Measurements from ENCODE around the gene OSBPL8. TPM values are rescaled to one million over a fixed set of nuclear protein-coding genes. Genes with fewer than 3 reads are reported as not detected.

OSBPL8 gene
- total and polyA plus RNA-seq, 2 donors (not counting 1 experiment from before 2014, with no cell fraction given): 11.1 to 112 TPM

DNA sequence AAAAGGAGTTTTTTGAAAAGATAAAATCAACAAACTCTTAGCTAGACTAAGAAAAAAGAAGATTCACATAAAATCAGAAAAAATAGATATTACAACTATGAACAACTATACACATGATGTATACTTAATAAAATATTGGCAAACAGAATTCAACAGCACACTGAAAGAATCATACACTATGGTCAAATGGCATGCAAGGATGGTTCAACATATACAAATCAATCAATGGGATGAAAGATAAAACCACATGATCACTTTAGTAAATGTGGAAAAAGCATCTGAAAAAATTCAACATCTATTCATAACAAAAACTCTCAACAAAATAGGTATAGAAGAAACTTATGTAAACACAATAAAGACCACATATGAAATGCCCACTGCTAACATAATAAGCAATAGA is 126.8 kb downstream of the OSBPL8 start:
- H3K4me2 ChIP-seq (replicated peaks; ENCODE audit: low read depth, low read length, poor library complexity, severe bottlenecking): no peak overlapping the region
- H3K27ac ChIP-seq (ENCODE audit: low read length in 2 of 2): no peak overlapping the region
- H3K27ac Mint-ChIP-seq: no peak overlapping the region
- H3K4me3 Mint-ChIP-seq: no peak overlapping the region
- TF ChIP-seq EZH2 (IDR thresholded peaks at IDR 0.05; ENCODE audit: borderline replicate concordance, insufficient read depth, low read depth, low read length, poor library complexity, severe bottlenecking) (no peak), CTCF (IDR thresholded peaks at IDR 0.05) (no peak)
- H3K27me3 ChIP-seq (replicated peaks in 1 of 4; ENCODE audit: control extremely low read depth in 1 of 4, control insufficient read depth in 3 of 4, insufficient read depth in 4 of 4, low read length in 3 of 4): no peaks in the 10 kb centered on the region
- H3K9me3 Mint-ChIP-seq (ENCODE audit: insufficient read depth): peaks cover 18% of the 10 kb centered on the region
- peaks cover 29% of the 10 kb centered on the region for H4K20me1 ChIP-seq (ENCODE audit: control insufficient read depth, insufficient read depth, low read length, poor library complexity, severe bottlenecking)
- CTCF ChIA-PET: no interaction called here
- H3K36me3 ChIP-seq (replicated peaks in 1 of 2; ENCODE audit: control extremely low read depth in 1 of 2, control insufficient read depth in 1 of 2, extremely low read depth in 1 of 2, insufficient read depth in 2 of 2, low read length in 1 of 2): peaks cover 0 to 5% of the 10 kb centered on the region in 2 experiments
- no peak overlapping the region for H2AFZ ChIP-seq (ENCODE audit: insufficient read depth, low read depth, low read length, poor library complexity, severe bottlenecking)
- peaks cover 15% of the 10 kb centered on the region for H3K4me1 Mint-ChIP-seq
- peaks cover 7 to 19% (median 9%) of the 10 kb centered on the region in 3 donors for H3K9me3 ChIP-seq (ENCODE audit: control extremely low read depth in 1 of 3, control insufficient read depth in 2 of 3, insufficient read depth in 1 of 3, low read length in 2 of 3)
- no peaks in the 10 kb centered on the region for H3K4me1 ChIP-seq (ENCODE audit: control insufficient read depth in 2 of 2, insufficient read depth in 2 of 2, low read length in 2 of 2)
- H3K79me2 ChIP-seq (ENCODE audit: control insufficient read depth, insufficient read depth, low read length): peaks cover 92% of the 10 kb centered on the region
- no peak overlapping the region for H3K4me3 ChIP-seq (ENCODE audit: control extremely low read depth in 1 of 5, extremely low read depth in 1 of 5, insufficient read depth in 1 of 5, low read depth in 2 of 5, low read length in 4 of 5)
- intact Hi-C loops (cut with micrococcal nuclease): no loop called here
- POLR2A ChIA-PET: no interaction called here
- H3K9ac ChIP-seq (ENCODE audit: low read length): no peak overlapping the region
- ATAC-seq (ENCODE audit: low read depth) (no peak), DNase-seq (no peak)
- H3K27me3 Mint-ChIP-seq: no peaks in the 10 kb centered on the region

- Histone ChIP-seq H3K36me3 (replicated peaks in 1 of 2; ENCODE audit: control extremely low read depth in 1 of 2, control insufficient read depth in 1 of 2, extremely low read depth in 1 of 2, insufficient read depth in 2 of 2, low read length in 1 of 2) (peaks cover 0 to 2% of the 10 kb centered on the region in 2 experiments), H3K9ac (ENCODE audit: low read length) (no peak overlapping the region), H3K9me3 (ENCODE audit: control extremely low read depth in 1 of 3, control insufficient read depth in 2 of 3, insufficient read depth in 1 of 3, low read length in 2 of 3) (peaks cover 8 to 36% (median 10%) of the 10 kb centered on the region in 3 donors), H3K4me2 (replicated peaks; ENCODE audit: low read depth, low read length, poor library complexity, severe bottlenecking) (no peak overlapping the region), H3K4me3 (ENCODE audit: control extremely low read depth in 1 of 5, extremely low read depth in 1 of 5, insufficient read depth in 1 of 5, low read depth in 2 of 5, low read length in 4 of 5) (no peak overlapping the region), H3K27me3 (replicated peaks in 1 of 4; ENCODE audit: control extremely low read depth in 1 of 4, control insufficient read depth in 3 of 4, insufficient read depth in 4 of 4, low read length in 3 of 4) (no peaks in the 10 kb centered on the region), H3K79me2 (ENCODE audit: control insufficient read depth, insufficient read depth, low read length) (peaks cover 88% of the 10 kb centered on the region), H4K20me1 (ENCODE audit: control insufficient read depth, insufficient read depth, low read length, poor library complexity, severe bottlenecking) (peaks cover 33% of the 10 kb centered on the region), H2AFZ (ENCODE audit: insufficient read depth, low read depth, low read length, poor library complexity, severe bottlenecking) (no peak overlapping the region), H3K4me1 (ENCODE audit: control insufficient read depth in 2 of 2, insufficient read depth in 2 of 2, low read length in 2 of 2) (no peaks in the 10 kb centered on the region), H3K27ac (ENCODE audit: low read length in 2 of 2) (no peak overlapping the region)
- Mint-ChIP-seq H3K4me3 (no peak overlapping the region), H3K27ac (no peak overlapping the region), H3K27me3 (no peaks in the 10 kb centered on the region), H3K9me3 (ENCODE audit: insufficient read depth) (peaks cover 20% of the 10 kb centered on the region), H3K4me1 (peaks cover 15% of the 10 kb centered on the region)
- DNase-seq (no peak), ATAC-seq (ENCODE audit: low read depth) (no peak)
- ChIA-PET POLR2A (no interaction called here), CTCF (no interaction called here)
- no peak for TF ChIP-seq CTCF (IDR thresholded peaks at IDR 0.05)
- no peak for TF ChIP-seq EZH2 (IDR thresholded peaks at IDR 0.05; ENCODE audit: borderline replicate concordance, insufficient read depth, low read depth, low read length, poor library complexity, severe bottlenecking)
- intact Hi-C loops (cut with micrococcal nuclease): no loop called here
Observed at GRCh38 chr12:76428117-76428516, 131.5 kb downstream of the OSBPL8 start.

Measured in B cell (primary cell).